AG04450 (cell line): ENCODE results near the gene ZEB2. TPM values are rescaled to one million over a fixed set of nuclear protein-coding genes. Genes with fewer than 3 reads are reported as not detected.

Experiments used
- CTCF ChIA-PET: fragments of 300-600, 350-600 bp; formaldehyde crosslinking; extraction: SDS; loops from one replicate; lab custom pipeline; 2022; ENCODE audit warnings: antibody characterized with exemption, inconsistent platforms; lab: Charles Lee
- POLR2A ChIA-PET: fragments of 350-600 bp; formaldehyde crosslinking; extraction: SDS; loops from one replicate; lab custom pipeline; 2021; ENCODE audit warnings: antibody characterized with exemption, inconsistent platforms; lab: Yijun Ruan, JAX
- DNase-seq: peaks from one replicate; pipeline ENCODE4 v3.0.0-alpha.2; 2011; ENCODE audit warnings: low read depth, low spot score
- H3K27ac ChIP-seq: one replicate; pipeline ENCODE4 v1.5.1; 2012; ENCODE audit warnings: low read depth, low read length, control low read depth
- H3K27me3 ChIP-seq: one replicate; pipeline ENCODE4 v1.6.0; 2012; ENCODE audit warnings: low read length; ENCODE audit not compliant: control insufficient read depth, insufficient read depth
- H3K4me3 ChIP-seq: 2 replicates; pipeline ENCODE4 v1.5.1; 2011; ENCODE audit warnings: mild to moderate bottlenecking, low read depth, low read length, control low read depth
- H3K9me3 ChIP-seq: 2 replicates; pipeline ENCODE4 v1.5.1; 2012; ENCODE audit warnings: low read length; ENCODE audit not compliant: control insufficient read depth, insufficient read depth
- CTCF ChIP-seq: IDR thresholded peaks from 2 replicates; pipeline ENCODE4 v1.5.1; 2011; ENCODE audit warnings: low read depth, low read length, control low read depth, inconsistent platforms
- polyA plus RNA-seq: library from polyadenylated mRNA; depleted of rRNA; stranded (reverse); fragments of >200 nt; gene quantifications from 2 replicates; pipeline ENCODE4 v1.2.3, GENCODE V29; 2011

The ZEB2 gene
- polyA plus RNA-seq, 1 experiment = 41.7 TPM

- no peak for TF ChIP-seq CTCF
- Histone ChIP-seq H3K27ac (no peak overlapping the region), H3K4me3 (no peak overlapping the region), H3K27me3 (no peaks in the 10 kb centered on the region), H3K9me3 (0 out of 2 replicates have a peak, but pooled peaks cover 2% of the 10 kb centered on the region)
- ChIA-PET POLR2A (no interaction called here), CTCF (no interaction called here)
- no peak for DNase-seq
These were observed 30.5 kb downstream of the ZEB2 start for GRCh38 chr2:144489315-144489916.

- no peaks in the 10 kb centered on the region for H3K27me3 ChIP-seq
- no peaks in the 10 kb centered on the region for H3K9me3 ChIP-seq
- H3K27ac ChIP-seq = no peak overlapping the region
- ChIA-PET POLR2A (no interaction called here), CTCF (interaction anchor here (1.0 kb wide), 1 partner anchor 26 kb away, joined by 3 read pairs; no protein-coding TSS in a partner anchor)
- TF ChIP-seq CTCF = no peak
- DNase-seq = no peak
- H3K4me3 ChIP-seq = no peak overlapping the region
These were observed 35.5 kb downstream of the ZEB2 start for GRCh38 chr2:144484201-144484948.

GRCh38 chr2:144481666-144482065 is 38.3 kb downstream of the ZEB2 start:
- no peaks in the 10 kb centered on the region for H3K9me3 ChIP-seq
- no peak overlapping the region for H3K27ac ChIP-seq
- no peak overlapping the region for H3K4me3 ChIP-seq
- ChIA-PET POLR2A (no interaction called here), CTCF (no interaction called here)
- no peaks in the 10 kb centered on the region for H3K27me3 ChIP-seq
- no peak for DNase-seq
- no peak for TF ChIP-seq CTCF

GRCh38 chr2:144481109-144481508 is 38.8 kb downstream of the ZEB2 start:
- H3K27me3 ChIP-seq = no peaks in the 10 kb centered on the region
- H3K4me3 ChIP-seq = no peak overlapping the region
- no peak for TF ChIP-seq CTCF
- no peak overlapping the region for H3K27ac ChIP-seq
- ChIA-PET POLR2A (no interaction called here), CTCF (interaction anchor here (0.6 kb wide), 1 partner anchor 542 kb away, joined by 4 read pairs; no protein-coding TSS in a partner anchor)
- H3K9me3 ChIP-seq = no peaks in the 10 kb centered on the region
- DNase-seq = no peak

GRCh38 chr2:144480285-144480684 is 39.6 kb downstream of the ZEB2 start:
- DNase-seq = no peak
- Histone ChIP-seq H3K27me3 (no peaks in the 10 kb centered on the region), H3K27ac (no peak overlapping the region), H3K4me3 (no peak overlapping the region), H3K9me3 (no peaks in the 10 kb centered on the region)
- CTCF ChIA-PET = interaction anchor here (0.6 to 0.8 kb wide), 2 partner anchors 543 to 965 kb away, joined by 4 read pairs; no protein-coding TSS in a partner anchor
- no peak for TF ChIP-seq CTCF
- POLR2A ChIA-PET = interaction anchor here (0.7 kb wide), 1 partner anchor 22 kb away, joined by 3 read pairs; no protein-coding TSS in a partner anchor
